MM.1S (cell line): Measurements from ENCODE around the gene DTX3.

ENCODE experiments used
- DNase-seq: peaks from one replicate; pipeline ENCODE4 v3.0.0-alpha.2; 2015
- H2AFZ ChIP-seq: fragments of 300-600 bp; sonication (generic); 2 replicates; pipeline ENCODE4 v1.6.0; 2016; ENCODE audit warnings: antibody characterized with exemption, low read length
- H3F3A ChIP-seq: fragments of 300-600 bp; sonication (generic); 2 replicates; pipeline ENCODE4 v1.6.1; 2016; ENCODE audit warnings: mild to moderate bottlenecking, antibody characterized with exemption, low read length, moderate library complexity, mixed read lengths; ENCODE audit not compliant: insufficient read depth
- H3K27ac ChIP-seq: fragments of 300-600 bp; sonication (generic); 2 replicates; pipeline ENCODE4 v1.5.1; 2016; ENCODE audit warnings: mild to moderate bottlenecking, low read length
- H3K27me3 ChIP-seq: fragments of 300-600 bp; sonication (generic); replicated peaks from 2 replicates; pipeline ENCODE4 v1.6.0; 2016; ENCODE audit warnings: low read length; ENCODE audit not compliant: insufficient read depth
- H3K36me3 ChIP-seq: fragments of 300-600 bp; sonication (generic); replicated peaks from 2 replicates; pipeline ENCODE4 v1.6.1; 2016; ENCODE audit warnings: mild to moderate bottlenecking, low read length, mixed read lengths; ENCODE audit not compliant: insufficient read depth
- H3K4me1 ChIP-seq: fragments of 300-600 bp; sonication (generic); 2 replicates; pipeline ENCODE4 v1.6.1; 2016; ENCODE audit warnings: low read length, mixed read lengths
- H3K4me2 ChIP-seq: fragments of 300-600 bp; sonication (generic); 2 replicates; pipeline ENCODE4 v1.6.0; 2016; ENCODE audit warnings: low read depth, low read length
- H3K4me3 ChIP-seq: fragments of 300-600 bp; sonication (generic); 2 replicates; pipeline ENCODE4 v1.5.1; 2016; ENCODE audit warnings: low read length, mixed read lengths
- H3K79me2 ChIP-seq: fragments of 300-600 bp; sonication (generic); 2 replicates; pipeline ENCODE4 v1.6.1; 2016; ENCODE audit warnings: mixed run types, low read length, mixed read lengths
- H3K9ac ChIP-seq: fragments of 300-600 bp; sonication (generic); 2 replicates; pipeline ENCODE4 v1.6.1; 2016; ENCODE audit warnings: low read length, mixed read lengths
- H3K9me2 ChIP-seq: fragments of 300-600 bp; sonication (generic); replicated peaks from 2 replicates; pipeline ENCODE4 v1.6.1; 2016; ENCODE audit warnings: mild to moderate bottlenecking, low read length, mixed read lengths; ENCODE audit not compliant: insufficient read depth
- H3K9me3 ChIP-seq: fragments of 300-600 bp; sonication (generic); replicated peaks from 2 replicates; pipeline ENCODE4 v1.6.1; 2016; ENCODE audit warnings: mild to moderate bottlenecking, low read length, mixed read lengths; ENCODE audit not compliant: insufficient read depth
- H4K20me1 ChIP-seq: fragments of 300-600 bp; sonication (generic); 2 replicates; pipeline ENCODE4 v1.6.1; 2016; ENCODE audit warnings: mild to moderate bottlenecking, low read length, moderate library complexity, mixed read lengths; ENCODE audit not compliant: insufficient read depth
- EZH2 ChIP-seq: fragments of 300-600 bp; sonication (generic); optimal IDR thresholded peaks from 2 replicates; pipeline ENCODE3; 2017; ENCODE audit warnings: low read depth, mild to moderate bottlenecking, antibody characterized with exemption, low read length, mixed read lengths
- EZH2phosphoT487 ChIP-seq: fragments of 300-600 bp; sonication (generic); IDR thresholded peaks from 2 replicates; pipeline ENCODE4 v1.6.1; 2018; ENCODE audit warnings: antibody characterized with exemption, low read length
- TF ChIP-seq, protein P1 (sequence below): fragments of 300-600 bp; sonication (generic); IDR thresholded peaks from 2 replicates; pipeline ENCODE4 v1.5.1; 2016; ENCODE audit warnings: antibody characterized with exemption, low read length, mixed read lengths

The DTX3 gene, protein sequence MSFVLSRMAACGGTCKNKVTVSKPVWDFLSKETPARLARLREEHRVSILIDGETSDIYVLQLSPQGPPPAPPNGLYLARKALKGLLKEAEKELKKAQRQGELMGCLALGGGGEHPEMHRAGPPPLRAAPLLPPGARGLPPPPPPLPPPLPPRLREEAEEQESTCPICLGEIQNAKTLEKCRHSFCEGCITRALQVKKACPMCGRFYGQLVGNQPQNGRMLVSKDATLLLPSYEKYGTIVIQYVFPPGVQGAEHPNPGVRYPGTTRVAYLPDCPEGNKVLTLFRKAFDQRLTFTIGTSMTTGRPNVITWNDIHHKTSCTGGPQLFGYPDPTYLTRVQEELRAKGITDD

GRCh38 chr12:57604454-57604991 lies at the start of gene DTX3:
Gene DTX3, plus strand, starts transcription at chr12:57604824. Its CDS starts 1,694 bp downstream, at chr12:57606518.
- no peaks in the 10 kb centered on the region; the same call in 1 of the 2 replicates for H3F3A ChIP-seq
- no peaks in the 10 kb centered on the region for H3K36me3 ChIP-seq
- H3K4me3 ChIP-seq, result peak within 1 kb of the TSS; percentile 70
- H3K4me1 ChIP-seq, result peaks cover 6% of the 10 kb centered on the region; the same call in 1 of the 2 replicates
- H3K79me2 ChIP-seq, result no peaks in the 10 kb centered on the region
- H3K9ac ChIP-seq, result peak within 1 kb of the TSS; percentile 65
- peak within 1 kb of the TSS; percentile 100 for H2AFZ ChIP-seq
- DNase-seq, result peak; percentile 26
- no peaks in the 10 kb centered on the region for H3K9me2 ChIP-seq
- H3K9me3 ChIP-seq, result no peaks in the 10 kb centered on the region
- H4K20me1 ChIP-seq, result no peaks in the 10 kb centered on the region
- TF ChIP-seq EZH2 (no peak), EZH2phosphoT487 (no peak)
- TF ChIP-seq, protein P1, sequence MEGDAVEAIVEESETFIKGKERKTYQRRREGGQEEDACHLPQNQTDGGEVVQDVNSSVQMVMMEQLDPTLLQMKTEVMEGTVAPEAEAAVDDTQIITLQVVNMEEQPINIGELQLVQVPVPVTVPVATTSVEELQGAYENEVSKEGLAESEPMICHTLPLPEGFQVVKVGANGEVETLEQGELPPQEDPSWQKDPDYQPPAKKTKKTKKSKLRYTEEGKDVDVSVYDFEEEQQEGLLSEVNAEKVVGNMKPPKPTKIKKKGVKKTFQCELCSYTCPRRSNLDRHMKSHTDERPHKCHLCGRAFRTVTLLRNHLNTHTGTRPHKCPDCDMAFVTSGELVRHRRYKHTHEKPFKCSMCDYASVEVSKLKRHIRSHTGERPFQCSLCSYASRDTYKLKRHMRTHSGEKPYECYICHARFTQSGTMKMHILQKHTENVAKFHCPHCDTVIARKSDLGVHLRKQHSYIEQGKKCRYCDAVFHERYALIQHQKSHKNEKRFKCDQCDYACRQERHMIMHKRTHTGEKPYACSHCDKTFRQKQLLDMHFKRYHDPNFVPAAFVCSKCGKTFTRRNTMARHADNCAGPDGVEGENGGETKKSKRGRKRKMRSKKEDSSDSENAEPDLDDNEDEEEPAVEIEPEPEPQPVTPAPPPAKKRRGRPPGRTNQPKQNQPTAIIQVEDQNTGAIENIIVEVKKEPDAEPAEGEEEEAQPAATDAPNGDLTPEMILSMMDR, result no peak
- H3K27me3 ChIP-seq, result no peaks in the 10 kb centered on the region
- H3K4me2 ChIP-seq, result peak within 1 kb of the TSS; percentile 95
- H3K27ac ChIP-seq, result no peak within 1 kb of the TSS

DNA sequence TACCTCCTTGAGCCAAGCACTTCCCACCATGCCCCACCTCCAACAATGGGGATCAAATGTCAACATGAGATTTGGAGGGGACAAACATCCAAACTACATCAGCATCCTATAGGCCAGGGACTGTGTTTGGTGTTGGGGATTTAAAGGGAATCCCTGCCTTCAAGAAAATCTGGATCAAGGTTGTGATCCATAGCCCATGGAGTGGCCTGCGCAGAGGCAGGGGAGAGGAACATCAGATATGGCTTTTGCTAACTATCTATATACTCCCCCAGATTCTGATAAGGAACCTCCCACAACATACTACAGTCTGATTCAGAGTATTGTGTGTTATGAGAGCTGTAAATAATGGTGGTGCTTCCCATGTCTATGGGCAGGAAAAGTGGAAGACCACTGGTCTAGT lies 49.7 kb upstream of the DTX3 start:
- H2AFZ ChIP-seq, result no peak overlapping the region
- no peaks in the 10 kb centered on the region for H3K4me1 ChIP-seq
- no peak for DNase-seq
- no peak overlapping the region for H3K27ac ChIP-seq
- H3K9me2 ChIP-seq, result no peaks in the 10 kb centered on the region
- H3K4me2 ChIP-seq, result no peak overlapping the region
- no peaks in the 10 kb centered on the region for H3K9me3 ChIP-seq
- H3K36me3 ChIP-seq, result no peaks in the 10 kb centered on the region
- H3K27me3 ChIP-seq, result peaks cover 4% of the 10 kb centered on the region
- H3K9ac ChIP-seq, result no peak overlapping the region
- no peaks in the 10 kb centered on the region for H4K20me1 ChIP-seq
- TF ChIP-seq EZH2 (no peak), EZH2phosphoT487 (no peak)
- TF ChIP-seq, protein P1, result no peak
- H3K4me3 ChIP-seq, result no peak overlapping the region
- no peaks in the 10 kb centered on the region for H3K79me2 ChIP-seq
- H3F3A ChIP-seq, result no peaks in the 10 kb centered on the region

GRCh38 chr12:57558864-57559263 lies 45.8 kb upstream of the DTX3 start:
- TF ChIP-seq, protein P1, result no peak
- TF ChIP-seq EZH2phosphoT487 (no peak), EZH2 (no peak)
- no peak overlapping the region for H2AFZ ChIP-seq
- no peaks in the 10 kb centered on the region for H3F3A ChIP-seq
- no peak overlapping the region for H3K4me2 ChIP-seq
- H3K9me3 ChIP-seq, result no peaks in the 10 kb centered on the region
- 0 out of 2 replicates have a peak, but pooled peaks cover 3% of the 10 kb centered on the region for H3K27me3 ChIP-seq
- no peaks in the 10 kb centered on the region for H3K4me1 ChIP-seq
- no peak overlapping the region for H3K27ac ChIP-seq
- H3K9me2 ChIP-seq, result no peaks in the 10 kb centered on the region
- no peaks in the 10 kb centered on the region for H3K36me3 ChIP-seq
- no peak for DNase-seq
- no peaks in the 10 kb centered on the region for H3K79me2 ChIP-seq
- H3K4me3 ChIP-seq, result no peak overlapping the region
- no peak overlapping the region for H3K9ac ChIP-seq
- no peaks in the 10 kb centered on the region for H4K20me1 ChIP-seq
